GM13977 (cell line): ENCODE measurements around the gene BABAM2.

Experiments used
- DNase-seq: peaks from one replicate; pipeline ENCODE4 v3.0.0; 2012; ENCODE audit warnings: low spot score
- in situ Hi-C: fragments of 300-500 bp; cut with MboI; formaldehyde crosslinking; loops from one replicate; pipeline ENCODE4 v1.12.0; 2022; ENCODE audit warnings: low sequenced_read_pairs, low pct_unique_long_range_greater_than_20kb, mixed read lengths, inconsistent platforms; ENCODE audit not compliant: unreplicated experiment
- TF ChIP-seq, protein P1 (sequence below): IDR thresholded peaks from 2 replicates; pipeline ENCODE4 v1.5.1; 2012; ENCODE audit warnings: mild to moderate bottlenecking, control low read depth; ENCODE audit not compliant: insufficient read depth; ENCODE audit errors: extremely low read depth, missing control alignments

The BABAM2 gene

DNA sequence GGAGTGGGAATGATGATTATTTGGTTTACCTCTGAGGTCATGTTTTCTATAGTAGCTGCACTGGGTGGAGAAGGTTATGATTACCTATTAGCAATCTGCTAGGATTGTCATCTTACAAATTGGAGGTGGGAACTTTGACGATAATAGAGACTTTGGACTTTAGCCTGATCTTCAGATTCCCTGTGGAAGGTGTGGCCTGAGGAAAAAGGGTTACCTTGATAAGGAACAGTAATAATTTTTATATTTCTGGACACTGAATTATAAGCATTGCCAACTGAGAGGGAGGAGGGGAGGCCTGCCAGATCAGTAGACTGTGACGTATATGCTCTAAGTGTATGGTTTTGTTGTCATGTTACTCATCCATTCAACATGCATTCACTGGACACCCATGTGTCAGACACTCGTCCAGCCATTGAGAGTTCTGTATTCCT is 318.7 kb downstream of the BABAM2 start:
- DNase-seq = no peak
- TF ChIP-seq, protein P1, sequence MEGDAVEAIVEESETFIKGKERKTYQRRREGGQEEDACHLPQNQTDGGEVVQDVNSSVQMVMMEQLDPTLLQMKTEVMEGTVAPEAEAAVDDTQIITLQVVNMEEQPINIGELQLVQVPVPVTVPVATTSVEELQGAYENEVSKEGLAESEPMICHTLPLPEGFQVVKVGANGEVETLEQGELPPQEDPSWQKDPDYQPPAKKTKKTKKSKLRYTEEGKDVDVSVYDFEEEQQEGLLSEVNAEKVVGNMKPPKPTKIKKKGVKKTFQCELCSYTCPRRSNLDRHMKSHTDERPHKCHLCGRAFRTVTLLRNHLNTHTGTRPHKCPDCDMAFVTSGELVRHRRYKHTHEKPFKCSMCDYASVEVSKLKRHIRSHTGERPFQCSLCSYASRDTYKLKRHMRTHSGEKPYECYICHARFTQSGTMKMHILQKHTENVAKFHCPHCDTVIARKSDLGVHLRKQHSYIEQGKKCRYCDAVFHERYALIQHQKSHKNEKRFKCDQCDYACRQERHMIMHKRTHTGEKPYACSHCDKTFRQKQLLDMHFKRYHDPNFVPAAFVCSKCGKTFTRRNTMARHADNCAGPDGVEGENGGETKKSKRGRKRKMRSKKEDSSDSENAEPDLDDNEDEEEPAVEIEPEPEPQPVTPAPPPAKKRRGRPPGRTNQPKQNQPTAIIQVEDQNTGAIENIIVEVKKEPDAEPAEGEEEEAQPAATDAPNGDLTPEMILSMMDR = no peak
- in situ Hi-C loops = no loop called here

DNA sequence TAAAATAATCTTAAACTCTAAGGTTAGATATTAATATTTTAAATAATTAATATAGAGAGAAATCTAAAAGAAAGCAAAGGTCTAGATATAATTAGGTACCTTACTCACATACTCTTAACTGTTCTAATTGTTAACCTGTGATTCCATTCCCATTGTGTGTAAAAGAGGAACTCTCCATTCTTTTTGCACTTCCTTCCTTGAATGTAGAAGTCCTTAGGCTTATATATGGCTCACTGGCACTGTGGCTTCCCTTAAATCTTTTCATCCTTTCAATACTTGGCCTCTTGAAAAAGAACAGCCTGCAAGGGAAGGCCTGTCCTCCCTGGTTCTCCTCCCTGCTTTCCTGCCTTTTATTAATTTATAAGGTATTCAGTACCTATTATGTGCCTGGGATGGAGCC is 319.3 kb downstream of the BABAM2 start:
- in situ Hi-C loops = no loop called here
- TF ChIP-seq, protein P1 = no peak
- no peak for DNase-seq

DNA sequence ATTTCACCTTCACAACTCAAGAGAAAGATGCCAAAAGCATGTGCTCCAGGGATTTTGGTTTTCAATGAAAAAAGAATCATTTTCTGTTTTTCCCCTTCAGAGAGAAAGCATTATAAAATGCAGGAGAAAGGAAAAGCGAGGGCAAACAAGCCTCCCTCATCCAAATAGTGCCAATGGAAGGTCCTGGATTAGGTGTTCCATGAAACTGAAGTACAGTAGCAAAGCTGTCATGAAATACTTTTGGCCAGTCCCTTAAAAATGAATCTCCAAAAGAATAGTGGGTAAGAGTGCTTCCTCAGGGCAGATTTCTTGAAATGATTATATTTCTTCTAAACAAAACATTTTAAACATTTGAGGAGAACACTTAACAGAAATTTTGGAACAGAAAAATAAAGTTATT is 320.0 kb downstream of the BABAM2 start:
- in situ Hi-C loops = no loop called here
- TF ChIP-seq, protein P1 = no peak
- no peak for DNase-seq

DNA sequence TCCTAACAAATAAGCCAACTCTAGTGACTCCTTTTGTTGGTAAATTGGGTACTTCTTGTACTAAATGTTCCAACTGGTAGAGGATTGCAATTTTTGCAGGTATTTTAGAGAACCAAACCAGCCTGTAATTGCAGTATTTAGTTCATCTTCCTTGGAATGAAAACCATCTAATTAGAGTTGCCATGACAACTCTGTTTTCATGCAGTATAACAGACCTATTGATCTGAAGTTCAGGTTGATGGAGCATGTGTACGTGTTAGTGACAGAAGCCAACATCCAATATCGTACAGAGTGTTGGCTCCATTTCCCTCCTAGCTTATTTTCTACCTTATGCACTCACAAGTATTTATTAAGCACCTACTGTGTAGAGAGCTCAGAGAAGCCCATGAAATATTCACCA is 325.8 kb downstream of the BABAM2 start:
- in situ Hi-C loops = no loop called here
- DNase-seq = no peak
- TF ChIP-seq, protein P1 = no peak

DNA sequence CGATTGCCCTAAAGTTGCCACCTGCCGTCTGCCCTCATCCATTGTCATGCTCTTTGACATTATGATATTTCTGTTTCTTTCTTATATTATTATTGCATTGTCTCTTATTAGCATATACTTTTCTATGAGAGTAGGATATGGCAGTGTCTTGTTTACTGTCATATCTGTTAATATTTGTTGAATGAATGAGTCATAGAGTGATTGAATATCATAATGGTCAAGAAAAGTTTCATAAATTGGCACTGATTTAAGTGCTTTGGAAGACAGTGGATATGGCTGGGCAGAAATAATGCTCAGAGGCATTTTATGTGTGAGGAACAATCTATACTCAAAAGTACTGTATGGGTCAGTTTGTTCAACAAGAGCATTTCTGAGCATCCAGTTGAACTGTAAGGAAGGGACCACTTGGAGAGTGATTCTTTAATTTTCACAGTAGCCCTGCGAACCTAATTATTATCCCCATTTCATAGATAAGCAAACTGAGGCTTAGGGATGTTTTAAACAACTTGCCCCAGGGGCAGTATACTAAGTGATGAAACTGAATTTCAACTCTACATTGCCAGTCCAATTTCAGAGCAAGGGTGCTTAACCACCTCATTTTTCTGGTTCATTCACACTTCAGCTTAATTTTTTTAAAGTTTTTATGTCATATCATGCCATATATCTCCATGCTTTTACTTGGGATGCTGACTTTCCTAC is 326.7 kb downstream of the BABAM2 start:
- DNase-seq = no peak
- TF ChIP-seq, protein P1 = no peak
- in situ Hi-C loops = no loop called here

DNA sequence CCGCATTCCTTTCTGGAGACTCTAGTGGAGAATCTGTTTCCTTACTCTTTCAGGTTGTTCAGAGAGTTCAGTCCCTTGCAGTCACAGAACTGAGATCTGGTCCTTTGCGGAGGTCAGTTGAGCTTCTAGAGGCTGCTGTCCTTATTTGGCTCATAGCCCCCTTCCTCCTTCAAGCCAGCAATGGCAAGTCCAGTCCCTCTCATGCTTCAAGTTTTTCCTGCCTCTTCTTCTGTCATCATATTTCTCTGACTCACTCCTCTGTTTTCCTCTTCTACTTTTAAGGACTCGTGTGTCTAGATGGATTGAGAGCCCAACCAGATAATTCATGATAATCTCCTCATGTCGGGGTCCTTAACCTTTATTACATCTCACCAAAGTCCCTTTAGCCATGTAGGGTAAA is 328.6 kb downstream of the BABAM2 start:
- in situ Hi-C loops = no loop called here
- no peak for DNase-seq
- TF ChIP-seq, protein P1 = no peak
